A673 (cell line): ENCODE results near the gene DNAJB6. TPM values are rescaled to one million over a fixed set of nuclear protein-coding genes. Genes with fewer than 3 reads are reported as not detected.

Experiments
- BruUV-seq: library from RNA; stranded (reverse); fragments of 400-500 nt; replicated peaks from 2 replicates; lab custom pipeline; 2021; lab: Mats Ljungman, UMichigan
- CTCF ChIA-PET: fragments of 300-600 bp; sonication (Branson Sonifier 250); formaldehyde crosslinking; loops from one replicate; lab custom pipeline; 2022; ENCODE audit warnings: antibody characterized with exemption; lab: Charles Lee
- POLR2A ChIA-PET: fragments of 300-600 bp; sonication (Branson Sonifier 250); formaldehyde crosslinking; loops from one replicate; lab custom pipeline; 2022; ENCODE audit warnings: antibody characterized with exemption; ENCODE audit not compliant: low non-redundant PET; lab: Charles Lee
- DNase-seq: peaks from one replicate; pipeline ENCODE4 v3.0.0-alpha.2; 2015; ENCODE audit warnings: low spot score
- H3K27ac ChIP-seq: fragments of 200-600 bp; sonication (generic); 2 replicates; pipeline ENCODE4 v1.5.1; 2016; ENCODE audit warnings: mixed run types, low read depth, mild to moderate bottlenecking, mixed read lengths, antibody characterized with exemption, low read length; ENCODE audit not compliant: poor library complexity, severe bottlenecking
- H3K27me3 ChIP-seq: fragments of 200-600 bp; sonication (generic); replicated peaks from 2 replicates; pipeline ENCODE4 v1.6.1; 2017; ENCODE audit warnings: mixed run types, low read depth, mild to moderate bottlenecking, mixed read lengths, antibody characterized with exemption, low read length; ENCODE audit not compliant: insufficient read depth, poor library complexity
- H3K36me3 ChIP-seq: fragments of 200-600 bp; sonication (generic); 2 replicates; pipeline ENCODE4 v1.6.1; 2016; ENCODE audit warnings: mixed run types, mild to moderate bottlenecking, mixed read lengths, antibody characterized with exemption, low read length; ENCODE audit not compliant: insufficient read depth, poor library complexity, severe bottlenecking
- H3K4me1 ChIP-seq: fragments of 200-600 bp; sonication (generic); 2 replicates; pipeline ENCODE4 v1.6.1; 2017; ENCODE audit warnings: mixed run types, mild to moderate bottlenecking, mixed read lengths, antibody characterized with exemption, low read length; ENCODE audit not compliant: insufficient read depth, poor library complexity, severe bottlenecking
- H3K4me3 ChIP-seq: fragments of 200-600 bp; sonication (generic); 2 replicates; pipeline ENCODE4 v1.5.1; 2016; ENCODE audit warnings: low read depth, mixed run types, mild to moderate bottlenecking, mixed read lengths, low read length; ENCODE audit not compliant: poor library complexity, severe bottlenecking
- H3K9me3 ChIP-seq: fragments of 200-600 bp; sonication (generic); 2 replicates; pipeline ENCODE4 v1.6.1; 2016; ENCODE audit warnings: mixed run types, low read depth, mild to moderate bottlenecking, mixed read lengths, antibody characterized with exemption, low read length; ENCODE audit not compliant: poor library complexity, severe bottlenecking
- EZH2 ChIP-seq: fragments of 200-600 bp; sonication (generic); IDR thresholded peaks from 2 replicates; pipeline ENCODE4 v1.6.1; 2017; ENCODE audit warnings: borderline replicate concordance, low read depth, mild to moderate bottlenecking, mixed read lengths, antibody characterized with exemption, low read length; ENCODE audit not compliant: poor library complexity, severe bottlenecking
- intact Hi-C: fragments of 100-400 bp; cut with micrococcal nuclease; formaldehyde crosslinking; loops from one replicate; pipeline ENCODE4 v1.10.0; 2022; ENCODE audit not compliant: unreplicated experiment
- total RNA-seq: library from RNA; stranded (reverse); gene quantifications from 2 replicates; pipeline ENCODE4 v1.2.3, GENCODE V29; 2021
- TF ChIP-seq, protein P1 (sequence below): fragments of 300-800, 200-600 bp; sonication (generic); conservative IDR thresholded peaks from 2 replicates; pipeline ENCODE4 v1.5.1; 2017; ENCODE audit warnings: low read depth, mild to moderate bottlenecking, antibody characterized with exemption, low read length, moderate library complexity, mixed read lengths

DNAJB6 gene
- total RNA-seq, 1 experiment from 2014 or later: 146 TPM

DNA sequence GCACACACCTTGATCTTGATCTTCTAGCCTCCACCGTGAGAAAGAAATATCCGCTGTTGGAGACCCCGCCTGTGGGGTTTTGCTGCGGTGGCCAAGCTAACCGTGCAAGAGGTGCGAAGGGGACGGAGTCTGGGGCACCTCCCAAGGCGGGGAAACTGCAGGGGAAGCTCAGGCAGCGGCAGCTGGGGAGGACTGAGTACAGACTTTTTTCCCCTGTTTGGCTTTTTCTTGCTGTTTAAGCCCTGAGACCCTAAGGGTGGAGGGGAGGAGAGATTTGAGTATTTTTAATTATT lies 108.0 kb downstream of the DNAJB6 start:
- CTCF ChIA-PET: no interaction called here
- no TSS peak for BruUV-seq
- Histone ChIP-seq H3K4me3 (no peak overlapping the region), H3K36me3 (no peaks in the 10 kb centered on the region), H3K27ac (no peak overlapping the region), H3K4me1 (no peaks in the 10 kb centered on the region), H3K27me3 (no peaks in the 10 kb centered on the region), H3K9me3 (no peaks in the 10 kb centered on the region)
- TF ChIP-seq, protein P1, sequence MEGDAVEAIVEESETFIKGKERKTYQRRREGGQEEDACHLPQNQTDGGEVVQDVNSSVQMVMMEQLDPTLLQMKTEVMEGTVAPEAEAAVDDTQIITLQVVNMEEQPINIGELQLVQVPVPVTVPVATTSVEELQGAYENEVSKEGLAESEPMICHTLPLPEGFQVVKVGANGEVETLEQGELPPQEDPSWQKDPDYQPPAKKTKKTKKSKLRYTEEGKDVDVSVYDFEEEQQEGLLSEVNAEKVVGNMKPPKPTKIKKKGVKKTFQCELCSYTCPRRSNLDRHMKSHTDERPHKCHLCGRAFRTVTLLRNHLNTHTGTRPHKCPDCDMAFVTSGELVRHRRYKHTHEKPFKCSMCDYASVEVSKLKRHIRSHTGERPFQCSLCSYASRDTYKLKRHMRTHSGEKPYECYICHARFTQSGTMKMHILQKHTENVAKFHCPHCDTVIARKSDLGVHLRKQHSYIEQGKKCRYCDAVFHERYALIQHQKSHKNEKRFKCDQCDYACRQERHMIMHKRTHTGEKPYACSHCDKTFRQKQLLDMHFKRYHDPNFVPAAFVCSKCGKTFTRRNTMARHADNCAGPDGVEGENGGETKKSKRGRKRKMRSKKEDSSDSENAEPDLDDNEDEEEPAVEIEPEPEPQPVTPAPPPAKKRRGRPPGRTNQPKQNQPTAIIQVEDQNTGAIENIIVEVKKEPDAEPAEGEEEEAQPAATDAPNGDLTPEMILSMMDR: no peak
- TF ChIP-seq EZH2: no peak
- POLR2A ChIA-PET: no interaction called here
- intact Hi-C loops: no loop called here
- no peak for DNase-seq

DNA sequence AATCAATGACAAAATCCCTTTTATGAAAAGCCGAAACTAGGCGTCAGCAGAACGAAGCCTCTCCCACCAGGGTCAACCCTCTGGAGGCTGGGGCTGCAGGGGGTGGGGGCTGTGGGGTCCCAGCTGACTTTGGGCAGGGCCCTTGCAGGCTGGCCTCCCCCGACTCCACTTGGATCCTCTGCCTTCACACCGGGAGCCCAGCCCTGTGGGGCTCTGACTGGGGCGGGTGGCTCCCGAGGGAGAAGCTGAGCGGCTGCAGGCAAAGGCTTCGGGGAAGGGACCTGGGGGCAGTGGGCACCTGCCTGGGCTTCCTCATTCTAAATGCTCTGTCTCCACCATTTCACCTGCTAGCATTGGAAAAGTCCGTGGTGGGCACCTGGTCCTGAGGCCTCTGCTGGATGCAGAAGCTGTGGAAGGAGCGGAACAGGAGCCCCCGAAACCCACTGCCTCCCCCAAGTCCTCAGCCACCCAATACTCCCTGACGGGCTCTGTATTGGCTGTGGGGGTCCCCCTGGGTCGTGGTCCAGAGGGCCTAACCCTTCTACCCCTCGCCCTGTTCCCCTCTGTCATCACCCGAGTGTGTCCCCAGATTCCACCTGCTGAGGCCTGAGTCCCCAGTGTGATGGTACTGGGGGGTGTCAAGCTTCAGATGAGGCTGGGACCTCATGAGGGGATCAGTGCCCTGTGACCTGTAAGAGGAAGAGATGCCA lies 108.6 kb downstream of the DNAJB6 start:
- no peaks in the 10 kb centered on the region for H3K4me1 ChIP-seq
- no peak overlapping the region for H3K4me3 ChIP-seq
- no peak for DNase-seq
- H3K9me3 ChIP-seq: no peaks in the 10 kb centered on the region
- H3K27ac ChIP-seq: no peak overlapping the region
- TF ChIP-seq, protein P1: no peak
- TF ChIP-seq EZH2: no peak
- H3K27me3 ChIP-seq: no peaks in the 10 kb centered on the region
- POLR2A ChIA-PET: no interaction called here
- CTCF ChIA-PET: no interaction called here
- H3K36me3 ChIP-seq: no peaks in the 10 kb centered on the region
- intact Hi-C loops: no loop called here
- BruUV-seq: no TSS peak

DNA sequence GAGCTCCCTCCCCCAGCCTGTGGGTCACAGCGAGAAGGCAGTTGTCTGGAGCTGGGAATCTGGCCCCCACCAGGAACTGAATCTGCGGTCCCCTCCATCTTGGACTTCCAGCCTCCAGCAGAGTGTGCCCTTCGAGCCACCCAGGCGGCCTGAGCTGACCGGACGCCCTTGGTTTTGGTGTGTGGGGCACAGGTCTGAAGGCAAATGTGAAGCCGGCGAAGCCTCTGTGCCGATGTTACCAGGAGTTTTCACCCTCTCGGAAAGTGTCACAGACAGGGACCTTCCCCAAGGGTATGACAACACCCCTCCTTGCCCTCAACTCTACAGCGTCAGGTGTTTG lies 109.1 kb downstream of the DNAJB6 start:
- DNase-seq: no peak
- H3K36me3 ChIP-seq: no peaks in the 10 kb centered on the region
- H3K4me1 ChIP-seq: no peaks in the 10 kb centered on the region
- H3K9me3 ChIP-seq: no peaks in the 10 kb centered on the region
- ChIA-PET POLR2A (no interaction called here), CTCF (no interaction called here)
- BruUV-seq: no TSS peak
- H3K4me3 ChIP-seq: no peak overlapping the region
- no peaks in the 10 kb centered on the region for H3K27me3 ChIP-seq
- H3K27ac ChIP-seq: no peak overlapping the region
- no peak for TF ChIP-seq EZH2
- TF ChIP-seq, protein P1: no peak
- intact Hi-C loops: no loop called here
